Measurements from ENCODE around the gene DUSP19. TPM values are rescaled to one million over a fixed set of nuclear protein-coding genes. Genes with fewer than 3 reads are reported as not detected.

Gene DUSP19
- total RNA-seq, 1 experiment from 2014 or later: 3.2 TPM

GRCh38 chr2:183125659-183126341 lies 47.3 kb downstream of the DUSP19 start:
- DNase-seq (ENCODE audit: low spot score): no peak

GRCh38 chr2:183126635-183127034 lies 48.1 kb downstream of the DUSP19 start:
- DNase-seq (ENCODE audit: low spot score): no peak

- DNase-seq (ENCODE audit: low spot score): no peak
Observed at GRCh38 chr2:183134016-183134415, 55.5 kb downstream of the DUSP19 start.

- DNase-seq (ENCODE audit: low spot score): no peak
Observed at GRCh38 chr2:183148955-183149354, 70.4 kb downstream of the DUSP19 start.

GRCh38 chr2:183149489-183149888 lies 70.9 kb downstream of the DUSP19 start:
- DNase-seq (ENCODE audit: low spot score): no peak

Other genes with a start within 250 kb of the DUSP19 start
- gene FRZB, start 212.1 kb upstream of the DUSP19 start, total RNA-seq (2014; rRNA removed; shearing (Covaris generic)): 0.31 and 0.74 TPM in 2 replicates
- 186 and 213 TPM in 2 replicates for gene NCKAP1, start 40.3 kb upstream of the DUSP19 start, total RNA-seq (2014; rRNA removed; shearing (Covaris generic))
- gene NUP35, start 45.7 kb downstream of the DUSP19 start, total RNA-seq (2014; rRNA removed; shearing (Covaris generic)): 31.7 and 37.2 TPM in 2 replicates

Measured in A172 (cell line).